Caco-2 (cell line): ENCODE measurements around the gene ECM2. TPM values are rescaled to one million over a fixed set of nuclear protein-coding genes. Genes with fewer than 3 reads are reported as not detected.
A peak's percentile ranks its signal among the peaks of the same experiment; 100 is the strongest.
"Not testable (repeated sequence)": the region's sequence is repeated elsewhere in the genome, so short reads cannot be mapped to it uniquely, and the experiment has no call there.

Experiments
- Bru-seq: library from RNA; stranded (reverse); fragments of 400-500 nt; gene quantifications from one replicate; lab custom pipeline; 2021; lab: Mats Ljungman, UMichigan
- BruChase-seq, 2 experiments: library from RNA; stranded (reverse); fragments of 400-500 nt; gene quantifications; one replicate each; lab custom pipeline; 2021; lab: Mats Ljungman, UMichigan
- BruUV-seq: library from RNA; stranded (reverse); fragments of 400-500 nt; replicated peaks from 2 replicates; lab custom pipeline; 2021; lab: Mats Ljungman, UMichigan
- CTCF ChIA-PET: fragments of 300-600 bp; sonication (Branson Sonifier 250); formaldehyde crosslinking; loops from one replicate; lab custom pipeline; 2022; ENCODE audit warnings: antibody characterized with exemption; lab: Charles Lee
- POLR2A ChIA-PET: fragments of 300-600 bp; sonication (Branson Sonifier 250); formaldehyde crosslinking; loops from one replicate; lab custom pipeline; 2022; ENCODE audit warnings: antibody characterized with exemption; lab: Charles Lee
- DNase-seq, 2 experiments: peaks; one replicate each; pipeline versions ENCODE4 v3.0.0 to v3.0.0-alpha.2; 2020 to 2022
- H3K27me3 ChIP-seq: replicated peaks from 2 replicates; pipeline ENCODE4 v1.6.0; 2011; ENCODE audit warnings: low read length; ENCODE audit not compliant: control insufficient read depth, insufficient read depth
- H3K36me3 ChIP-seq: 2 replicates; pipeline ENCODE4 v1.5.1; 2011; ENCODE audit warnings: low read length; ENCODE audit not compliant: control insufficient read depth, insufficient read depth
- H3K4me1 ChIP-seq: fragments of 250-450 bp; sonication (Bioruptor Pico); 2 replicates; pipeline ENCODE4 v1.5.1; 2020; ENCODE audit warnings: mild to moderate bottlenecking
- H3K4me3 ChIP-seq: 2 replicates; pipeline ENCODE4 v1.5.1; 2011; ENCODE audit warnings: low read depth, mild to moderate bottlenecking, control low read depth, low read length
- H3K9me3 ChIP-seq: fragments of 250-450 bp; sonication (Bioruptor Pico); 2 replicates; pipeline ENCODE4 v1.5.1; 2020; ENCODE audit warnings: mild to moderate bottlenecking, moderate library complexity
- H3K27ac Mint-ChIP-seq: one replicate; pipeline ENCODE4 v1.8.0; 2022; ENCODE audit warnings: mixed read lengths; ENCODE audit not compliant: unreplicated experiment
- H3K27me3 Mint-ChIP-seq: one replicate; pipeline ENCODE4 v1.8.0; 2022; ENCODE audit warnings: mixed read lengths; ENCODE audit not compliant: insufficient read depth, unreplicated experiment
- H3K36me3 Mint-ChIP-seq: one replicate; pipeline ENCODE4 v1.8.0; 2022; ENCODE audit warnings: mild to moderate bottlenecking, mixed read lengths; ENCODE audit not compliant: insufficient read depth, unreplicated experiment
- H3K4me1 Mint-ChIP-seq: one replicate; pipeline ENCODE4 v1.8.0; 2022; ENCODE audit warnings: low read depth, mixed read lengths; ENCODE audit not compliant: unreplicated experiment
- H3K4me3 Mint-ChIP-seq: one replicate; pipeline ENCODE4 v1.8.0; 2022; ENCODE audit warnings: mild to moderate bottlenecking, moderate library complexity, mixed read lengths; ENCODE audit not compliant: unreplicated experiment
- H3K9me3 Mint-ChIP-seq: one replicate; pipeline ENCODE4 v1.8.0; 2022; ENCODE audit warnings: mixed read lengths; ENCODE audit not compliant: unreplicated experiment
- CTCF ChIP-seq, 2 experiments: fragments of 200-600 bp in 1 of 2; IDR thresholded peaks; 1 replicate in 1 of 2; 2 replicates in 1 of 2; pipeline versions ENCODE4 v1.5.1 to v1.8.0; 2011 to 2022; ENCODE audit warnings: antibody characterized with exemption in 1 of 2, control low read depth in 1 of 2, inconsistent platforms in 1 of 2, low read depth in 1 of 2, low read length in 1 of 2, mild to moderate bottlenecking in 1 of 2, moderate library complexity in 1 of 2; ENCODE audit not compliant: insufficient read depth in 1 of 2, severe bottlenecking in 1 of 2, unreplicated experiment in 1 of 2
- intact Hi-C: fragments of 100-400 bp; cut with micrococcal nuclease; formaldehyde crosslinking; loops from one replicate; pipeline ENCODE4 v1.10.0; 2022; ENCODE audit not compliant: unreplicated experiment
- long read RNA-seq: library from polyadenylated mRNA; stranded (forward); transcript quantifications from one replicate; pipeline ENCODE4 v2.0.0, GENCODE V29; 2022
- total RNA-seq: library from RNA; stranded (reverse); gene quantifications from 2 replicates; pipeline ENCODE4 v1.2.3, GENCODE V29; 2022

Gene ECM2
- total RNA-seq (not detected in 2 replicates), Bru-seq, nascent RNA (percentile 12 among the genes with signal in this experiment), BruChase-seq, experiment 1, labeled RNA remaining after a 2-hour chase (percentile 7 among the genes with signal in this experiment), BruChase-seq, experiment 2, labeled RNA remaining after a 6-hour chase (percentile 6 among the genes with signal in this experiment)
- long read RNA-seq, partial matches to known transcripts: 0 of 2 reads
- long read RNA-seq, other reads (novel, unspliced or antisense): 2 of 2 reads

GRCh38 chr9:92535940-92536850 is at the start of gene ECM2:
ECM2 (minus strand) TSS chr9:92535990; CDS start chr9:92522866, 13,124 bp downstream.
- no peak for DNase-seq
- ChIA-PET POLR2A (no interaction called here), CTCF (no interaction called here)
- H3K27me3 ChIP-seq: no peaks in the 10 kb centered on the region
- no peaks in the 10 kb centered on the region for H3K27me3 Mint-ChIP-seq
- H3K9me3 ChIP-seq: no peaks in the 10 kb centered on the region
- H3K36me3 ChIP-seq: no peaks in the 10 kb centered on the region
- no peak within 1 kb of the TSS for H3K4me3 ChIP-seq
- H3K4me3 Mint-ChIP-seq: no peak within 1 kb of the TSS
- no TSS peak for BruUV-seq
- H3K36me3 Mint-ChIP-seq: no peaks in the 10 kb centered on the region
- TF ChIP-seq CTCF (IDR thresholded peaks at IDR 0.05; ENCODE audit: insufficient read depth in 1 of 2, low read depth in 1 of 2, low read length in 1 of 2, severe bottlenecking in 1 of 2, unreplicated experiment in 1 of 2): no peak
- intact Hi-C loops: no loop called here
- H3K4me1 Mint-ChIP-seq: no peaks in the 10 kb centered on the region
- no peaks in the 10 kb centered on the region for H3K4me1 ChIP-seq
- no peak within 1 kb of the TSS for H3K27ac Mint-ChIP-seq
- H3K9me3 Mint-ChIP-seq: no peaks in the 10 kb centered on the region

GRCh38 chr9:92576175-92576574 is 40.4 kb upstream of the ECM2 start:
- Mint-ChIP-seq H3K9me3 (no peaks in the 10 kb centered on the region), H3K27me3 (no peaks in the 10 kb centered on the region), H3K4me3 (no peak overlapping the region), H3K4me1 (no peaks in the 10 kb centered on the region), H3K36me3 (no peaks in the 10 kb centered on the region), H3K27ac (no peak overlapping the region)
- POLR2A ChIA-PET: no interaction called here
- Histone ChIP-seq H3K4me1 (no peaks in the 10 kb centered on the region), H3K27me3 (no peaks in the 10 kb centered on the region), H3K9me3 (no peaks in the 10 kb centered on the region), H3K4me3 (no peak overlapping the region), H3K36me3 (no peaks in the 10 kb centered on the region)
- CTCF ChIA-PET: no interaction called here
- BruUV-seq: no TSS peak
- DNase-seq: no peak
- intact Hi-C loops: no loop called here
- TF ChIP-seq CTCF (IDR thresholded peaks at IDR 0.05; ENCODE audit: insufficient read depth in 1 of 2, low read depth in 1 of 2, low read length in 1 of 2, severe bottlenecking in 1 of 2, unreplicated experiment in 1 of 2): no peak

GRCh38 chr9:92573612-92574011 is 37.8 kb upstream of the ECM2 start:
- BruUV-seq: not testable (repeated sequence)

GRCh38 chr9:92571871-92572270 is 36.1 kb upstream of the ECM2 start:
- H3K36me3 ChIP-seq, H3K4me1 ChIP-seq, intact Hi-C loops, DNase-seq, H3K9me3 ChIP-seq, POLR2A ChIA-PET, H3K27ac Mint-ChIP-seq, H3K4me1 Mint-ChIP-seq, CTCF ChIA-PET, BruUV-seq, H3K27me3 ChIP-seq, H3K27me3 Mint-ChIP-seq, H3K4me3 ChIP-seq, H3K9me3 Mint-ChIP-seq, H3K4me3 Mint-ChIP-seq, H3K36me3 Mint-ChIP-seq: not testable (repeated sequence)

More at GRCh38 chr9:92573612-92574011, 37.8 kb upstream of the ECM2 start:
- H3K9me3 ChIP-seq, DNase-seq, H3K27me3 Mint-ChIP-seq, H3K4me1 Mint-ChIP-seq, H3K4me3 ChIP-seq, H3K4me3 Mint-ChIP-seq, POLR2A ChIA-PET, H3K27me3 ChIP-seq, H3K27ac Mint-ChIP-seq, H3K9me3 Mint-ChIP-seq, H3K36me3 ChIP-seq, intact Hi-C loops, CTCF ChIA-PET, H3K36me3 Mint-ChIP-seq, H3K4me1 ChIP-seq: not testable (repeated sequence)
